Mesodermal cell (in vitro differentiated cells): ENCODE measurements around the gene ATXN7L1.
A peak's percentile ranks its signal among the peaks of the same experiment; 100 is the strongest.

Source experiments
- H3K27ac ChIP-seq: 2 replicates; pipeline ENCODE4 v1.7.0; 2013; ENCODE audit warnings: mild to moderate bottlenecking, low read depth, low read length, moderate library complexity; ENCODE audit not compliant: severe bottlenecking
- H3K36me3 ChIP-seq: 2 replicates; pipeline ENCODE4 v1.7.1; 2013; ENCODE audit warnings: mild to moderate bottlenecking, low read length, moderate library complexity; ENCODE audit not compliant: control insufficient read depth, insufficient read depth
- H3K4me1 ChIP-seq: one replicate; pipeline ENCODE4 v1.7.1; 2013; ENCODE audit warnings: mild to moderate bottlenecking, low read length; ENCODE audit not compliant: insufficient read depth, control insufficient read depth, poor library complexity, severe bottlenecking
- H3K4me3 ChIP-seq: 2 replicates; pipeline ENCODE4 v1.7.0; 2013; ENCODE audit warnings: low read length, control low read depth, mild to moderate bottlenecking; ENCODE audit not compliant: insufficient read depth, poor library complexity, severe bottlenecking; ENCODE audit errors: extremely low read depth
- H3K9me3 ChIP-seq: 2 replicates; pipeline ENCODE4 v1.7.1; 2013; ENCODE audit warnings: mild to moderate bottlenecking, low read length, moderate library complexity; ENCODE audit not compliant: control insufficient read depth
- WGBS, 2 experiments: methylation state at CpG; one replicate each; pipeline ENCODE4 v1.1.5; 2013; ENCODE audit warnings: missing lambda C conversion rate in 2 of 2; ENCODE audit not compliant: insufficient coverage in 2 of 2; 5-methylcytosine and 5-hydroxymethylcytosine counted together

The ATXN7L1 gene

GRCh38 chr7:105666324-105666723, 210.1 kb downstream of the ATXN7L1 start:
- no peak overlapping the region for H3K4me3 ChIP-seq
- no peak overlapping the region for H3K27ac ChIP-seq
- peaks cover 19% of the 10 kb centered on the region for H3K4me1 ChIP-seq
- H3K9me3 ChIP-seq = no peaks in the 10 kb centered on the region
- H3K36me3 ChIP-seq = peaks cover under 1% of the 10 kb centered on the region
- 83% methylated on average over 1 of the region's 1 CpG; no CpG with 5 or more reads in 1 of the 2 experiments for WGBS, 2 experiments

- Histone ChIP-seq H3K27ac (no peak overlapping the region), H3K9me3 (no peaks in the 10 kb centered on the region), H3K4me3 (no peak overlapping the region), H3K36me3 (peaks cover 3% of the 10 kb centered on the region), H3K4me1 (peaks cover 19% of the 10 kb centered on the region)
- WGBS, 2 experiments = 80 to 81% methylated on average over 6 to 7 of the region's 7 CpGs
Observed at GRCh38 chr7:105665684-105666083, 210.7 kb downstream of the ATXN7L1 start.

DNA sequence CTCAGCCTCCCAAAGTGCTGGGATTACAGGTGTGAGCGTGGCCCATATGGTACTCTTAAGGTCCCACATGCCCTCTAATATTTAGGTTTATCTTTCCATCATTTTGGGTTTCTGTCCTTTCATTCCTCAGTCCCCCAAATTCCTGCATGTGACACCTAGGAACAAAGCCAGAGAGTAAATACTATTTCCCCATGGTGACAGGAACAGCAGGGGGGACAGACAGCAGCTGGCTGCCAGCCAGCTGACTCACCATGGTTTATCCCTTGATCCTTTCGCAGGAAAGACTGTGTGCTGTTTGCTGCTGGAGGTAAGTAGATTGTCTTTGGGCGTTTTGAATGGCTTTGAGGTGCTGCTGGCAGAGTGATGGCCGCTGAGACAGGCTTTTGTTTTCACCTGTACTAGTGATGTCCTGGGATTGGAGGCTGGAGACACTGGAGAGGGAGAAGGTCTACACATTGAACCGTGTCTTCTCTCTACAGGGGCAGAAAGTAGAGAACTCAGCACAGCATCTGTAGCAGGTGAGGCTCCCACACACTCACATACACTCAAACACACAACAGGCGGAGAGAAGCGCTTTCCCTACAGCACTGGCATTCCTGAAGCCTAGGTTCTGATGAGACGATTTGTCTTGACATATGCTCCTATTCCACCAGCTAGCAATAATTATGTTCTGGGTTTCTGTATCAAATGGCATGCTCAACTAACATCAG, 211.4 kb downstream of the ATXN7L1 start:
- 51% methylated on average over 5 to 6 of the region's 8 CpGs for WGBS, 2 experiments
- no peak overlapping the region for H3K27ac ChIP-seq

DNA sequence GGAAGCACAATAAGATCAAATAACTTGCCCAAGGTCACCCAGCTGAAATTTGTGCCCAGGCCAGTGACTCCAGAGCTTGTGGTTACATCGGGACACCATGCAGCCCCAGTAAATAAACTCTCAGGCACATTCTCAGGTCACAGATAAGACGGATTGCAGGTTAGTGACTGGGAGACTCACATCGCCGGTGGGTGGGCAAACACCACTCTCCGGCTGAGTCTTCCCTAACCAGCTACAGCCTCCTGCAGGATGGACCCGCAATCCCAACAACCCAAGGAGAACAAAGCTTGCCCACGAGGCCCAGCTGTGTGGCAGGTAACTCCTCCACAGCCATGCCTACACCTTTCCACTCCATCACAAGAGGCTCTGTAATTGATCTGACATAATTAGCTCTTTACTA, 213.4 kb downstream of the ATXN7L1 start:
- peaks cover 19% of the 10 kb centered on the region for H3K4me1 ChIP-seq
- no peak overlapping the region for H3K4me3 ChIP-seq
- 84 to 90% methylated on average over 5 to 6 of the region's 7 CpGs for WGBS, 2 experiments
- H3K27ac ChIP-seq = no peak overlapping the region
- peaks cover 3% of the 10 kb centered on the region for H3K36me3 ChIP-seq
- H3K9me3 ChIP-seq = no peaks in the 10 kb centered on the region

More for the DNA sequence above, 211.4 kb downstream of the ATXN7L1 start:
- H3K4me3 ChIP-seq = no peak overlapping the region
- peaks cover 3% of the 10 kb centered on the region for H3K36me3 ChIP-seq
- H3K9me3 ChIP-seq = no peaks in the 10 kb centered on the region
- peaks cover 19% of the 10 kb centered on the region for H3K4me1 ChIP-seq

DNA sequence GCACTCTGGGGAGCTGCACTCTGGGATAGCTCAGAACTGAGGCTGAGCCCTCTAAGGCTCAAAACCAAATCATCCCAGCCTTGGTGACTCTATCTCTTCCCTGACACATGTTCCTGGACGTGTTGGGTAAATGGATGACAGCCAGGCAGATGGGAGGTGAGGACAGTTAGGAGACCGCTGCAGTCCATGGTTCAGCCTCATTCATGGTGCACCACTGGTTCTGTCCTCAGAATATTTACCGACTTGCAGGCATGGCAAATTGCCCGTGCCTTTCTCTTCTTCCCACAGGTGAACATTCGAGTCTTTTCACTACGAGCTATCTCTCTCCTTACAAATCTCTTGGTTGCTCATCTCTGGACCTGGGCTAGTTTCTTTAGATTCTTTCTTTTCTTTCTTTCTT, 214.8 kb downstream of the ATXN7L1 start:
- H3K27ac ChIP-seq = no peak overlapping the region
- no peak overlapping the region for H3K4me3 ChIP-seq
- H3K36me3 ChIP-seq = peaks cover 3% of the 10 kb centered on the region
- no peaks in the 10 kb centered on the region for H3K9me3 ChIP-seq
- 95% methylated on average over 6 of the region's 6 CpGs for WGBS, 2 experiments
- H3K4me1 ChIP-seq = peaks cover 17% of the 10 kb centered on the region

- no peak overlapping the region for H3K27ac ChIP-seq
- H3K9me3 ChIP-seq = no peaks in the 10 kb centered on the region
- WGBS, 2 experiments = 40 to 47% methylated on average over 4 of the region's 7 CpGs
- H3K4me1 ChIP-seq = peaks cover 25% of the 10 kb centered on the region
- no peak overlapping the region for H3K4me3 ChIP-seq
- peaks cover 3% of the 10 kb centered on the region for H3K36me3 ChIP-seq
Observed at GRCh38 chr7:105656922-105657521, 219.4 kb downstream of the ATXN7L1 start.

DNA sequence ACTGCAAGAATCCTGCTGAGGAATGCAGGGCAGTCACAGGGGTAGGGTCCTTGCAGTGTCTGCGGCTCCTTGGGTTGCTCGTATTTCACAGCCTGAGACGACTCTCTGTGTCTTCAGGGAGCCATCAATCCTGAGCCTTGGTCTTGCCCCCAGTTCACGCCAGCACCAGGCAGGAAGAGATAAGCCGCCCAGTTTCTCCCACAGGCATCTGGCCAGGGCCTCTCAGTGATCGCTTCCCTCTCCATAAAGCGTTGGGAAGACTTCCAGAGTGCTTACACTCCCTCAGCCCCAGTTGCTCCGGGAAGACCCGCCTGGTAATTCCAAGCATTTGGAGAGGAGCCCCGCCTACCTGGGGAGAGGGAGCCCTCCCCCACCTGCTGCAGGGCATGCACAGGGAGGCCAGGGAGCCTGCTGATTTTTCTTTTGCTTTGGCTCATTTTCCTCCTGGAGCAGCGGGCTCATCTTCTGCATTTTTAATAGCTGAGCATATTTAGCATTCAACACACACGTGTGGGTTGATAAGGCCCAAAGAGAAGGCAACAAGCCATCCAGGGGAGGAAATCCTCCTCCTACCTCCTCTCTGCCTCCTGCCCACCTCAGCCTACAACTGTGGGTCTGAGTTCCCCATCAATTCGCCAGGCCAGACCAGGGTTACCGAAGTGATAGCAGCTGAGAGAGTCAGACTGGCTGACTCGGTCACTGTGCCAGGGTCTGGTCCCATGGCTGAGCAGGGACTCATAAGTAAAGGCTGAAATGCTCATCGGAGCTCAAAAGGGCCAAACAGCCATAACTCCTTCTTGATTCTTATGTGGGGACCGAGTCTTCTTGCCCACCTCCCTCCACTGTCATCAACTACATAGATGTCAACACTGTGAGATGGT, 220.7 kb downstream of the ATXN7L1 start:
- 23 to 25% methylated on average over 14 to 16 of the region's 17 CpGs for WGBS, 2 experiments
- Histone ChIP-seq H3K9me3 (no peaks in the 10 kb centered on the region), H3K36me3 (no peaks in the 10 kb centered on the region), H3K4me3 (no peak overlapping the region), H3K27ac (peak overlapping the region; percentile 55), H3K4me1 (peaks cover 25% of the 10 kb centered on the region)

- peaks cover 25% of the 10 kb centered on the region for H3K4me1 ChIP-seq
- H3K9me3 ChIP-seq = no peaks in the 10 kb centered on the region
- H3K27ac ChIP-seq = peak overlapping the region; percentile 55
- no peak overlapping the region for H3K4me3 ChIP-seq
- 20 to 47% methylated on average over 2 to 3 of the region's 3 CpGs for WGBS, 2 experiments
- no peaks in the 10 kb centered on the region for H3K36me3 ChIP-seq
Observed at GRCh38 chr7:105655067-105655466, 221.3 kb downstream of the ATXN7L1 start.

- peaks cover 30% of the 10 kb centered on the region for H3K4me1 ChIP-seq
- no peak overlapping the region for H3K27ac ChIP-seq
- H3K4me3 ChIP-seq = no peak overlapping the region
- no peaks in the 10 kb centered on the region for H3K9me3 ChIP-seq
- no peaks in the 10 kb centered on the region for H3K36me3 ChIP-seq
- WGBS, 2 experiments = 90 to 92% methylated on average over 7 of the region's 8 CpGs
Observed at GRCh38 chr7:105654095-105654686, 222.2 kb downstream of the ATXN7L1 start.

- Histone ChIP-seq H3K9me3 (no peaks in the 10 kb centered on the region), H3K27ac (no peak overlapping the region), H3K4me1 (peaks cover 33% of the 10 kb centered on the region), H3K4me3 (no peak overlapping the region), H3K36me3 (no peaks in the 10 kb centered on the region)
- 75 to 89% methylated on average over 6 of the region's 6 CpGs for WGBS, 2 experiments
Observed at GRCh38 chr7:105653441-105654005, 222.9 kb downstream of the ATXN7L1 start.
